Fibroblast of peridontal ligament (primary cell): Measurements from ENCODE around the gene ATAD3C.
A peak's percentile ranks its signal among the peaks of the same experiment; 100 is the strongest.

Experiments
- DNase-seq: peaks from one replicate; pipeline ENCODE4 v3.0.0-alpha.2; 2010; ENCODE audit errors: extremely low read depth

Gene ATAD3C

GRCh38 chr1:1431845-1432273 is 17.6 kb upstream of the ATAD3C start:
- no peak for DNase-seq

- DNase-seq: no peak
Observed at GRCh38 chr1:1432274-1432950, 17.1 kb upstream of the ATAD3C start.

GRCh38 chr1:1432951-1433803 is 16.3 kb upstream of the ATAD3C start:
- no peak for DNase-seq

- no peak for DNase-seq
Observed at GRCh38 chr1:1433804-1434130, 15.7 kb upstream of the ATAD3C start.

GRCh38 chr1:1434131-1434823 is 15.2 kb upstream of the ATAD3C start:
- no peak for DNase-seq

GRCh38 chr1:1434824-1435105 is 14.7 kb upstream of the ATAD3C start:
- DNase-seq: no peak

GRCh38 chr1:1435106-1435903 is 14.2 kb upstream of the ATAD3C start, which contains the start of gene VWA1:
TSS of gene VWA1 (plus strand) at chr1:1435690. CDS start at chr1:1435749, 59 bp downstream.
- DNase-seq: peak; percentile 39

- DNase-seq: no peak
Observed at GRCh38 chr1:1435911-1436629, 13.4 kb upstream of the ATAD3C start.

- DNase-seq: no peak
Observed at GRCh38 chr1:1436630-1437032, 12.9 kb upstream of the ATAD3C start.

- no peak for DNase-seq
Observed at GRCh38 chr1:1437033-1437903, 12.2 kb upstream of the ATAD3C start.

GRCh38 chr1:1437904-1438376 is 11.5 kb upstream of the ATAD3C start:
- DNase-seq: no peak

GRCh38 chr1:1438531-1439381 is 10.7 kb upstream of the ATAD3C start:
- no peak for DNase-seq

GRCh38 chr1:1439546-1440261 is 9.8 kb upstream of the ATAD3C start:
- DNase-seq: no peak

GRCh38 chr1:1440262-1441001 is 9.1 kb upstream of the ATAD3C start:
- DNase-seq: no peak

- DNase-seq: no peak
Observed at GRCh38 chr1:1441002-1441888, 8.2 kb upstream of the ATAD3C start.

GRCh38 chr1:1442069-1442770 is 7.3 kb upstream of the ATAD3C start:
- no peak for DNase-seq
